Panc1 (cell line): ENCODE data around the gene SPNS3. TPM values are rescaled to one million over a fixed set of nuclear protein-coding genes. Genes with fewer than 3 reads are reported as not detected.

Experiments used
- ATAC-seq: fragments of 200-7000 bp; cut with Tn5 transposase; 2 replicates; pipeline ENCODE4 v1.9.1; 2020; ENCODE audit warnings: mild to moderate bottlenecking, moderate library complexity
- BruUV-seq: library from RNA; stranded (reverse); fragments of 400-500 nt; replicated peaks from 2 replicates; lab custom pipeline; 2021; lab: Mats Ljungman, UMichigan
- CTCF ChIA-PET: fragments of 300-600 bp; sonication (Branson Sonifier 250); formaldehyde crosslinking; loops from one replicate; lab custom pipeline; 2022; ENCODE audit warnings: antibody characterized with exemption; lab: Charles Lee
- POLR2A ChIA-PET: fragments of 300-600 bp; sonication (Branson Sonifier 250); formaldehyde crosslinking; loops from one replicate; lab custom pipeline; 2022; ENCODE audit warnings: antibody characterized with exemption; lab: Charles Lee
- DNase-seq: peaks from one replicate; pipeline ENCODE4 v3.0.0-alpha.2; 2010; ENCODE audit warnings: low read depth, low spot score
- H3K27ac ChIP-seq: 2 replicates; pipeline ENCODE4 v1.5.1; 2011; ENCODE audit warnings: mild to moderate bottlenecking, low read length, inconsistent platforms
- H3K27me3 ChIP-seq: fragments of 200-500 bp; sonication (Bioruptor generic); 2 replicates; pipeline ENCODE4 v1.6.0; 2014; ENCODE audit warnings: low read length, inconsistent platforms; ENCODE audit not compliant: control insufficient read depth, insufficient read depth
- H3K36me3 ChIP-seq: fragments of 200-500 bp; sonication (Bioruptor generic); 2 replicates; pipeline ENCODE4 v1.5.1; 2014; ENCODE audit warnings: inconsistent platforms, mild to moderate bottlenecking, low read length, moderate library complexity; ENCODE audit not compliant: control insufficient read depth, insufficient read depth
- H3K4me1 ChIP-seq: 2 replicates; pipeline ENCODE4 v1.5.1; 2011; ENCODE audit warnings: inconsistent platforms, mild to moderate bottlenecking, low read length, moderate library complexity; ENCODE audit not compliant: control insufficient read depth, insufficient read depth
- H3K4me3 ChIP-seq, 2 experiments: 2 replicates each; pipeline ENCODE4 v1.5.1; 2011 to 2012; ENCODE audit warnings: low read depth in 2 of 2, low read length in 2 of 2, mild to moderate bottlenecking in 2 of 2, inconsistent platforms in 1 of 2, moderate library complexity in 1 of 2
- H3K9me3 ChIP-seq: fragments of 200-500 bp; sonication (Bioruptor generic); 2 replicates; pipeline ENCODE4 v1.5.1; 2014; ENCODE audit warnings: low read depth, mild to moderate bottlenecking, inconsistent platforms, low read length, moderate library complexity; ENCODE audit not compliant: control insufficient read depth, insufficient read depth
- POLR2AphosphoS5 ChIP-seq: IDR thresholded peaks from 2 replicates; pipeline ENCODE4 v1.6.1; 2012; ENCODE audit warnings: mild to moderate bottlenecking, low read depth, low read length, moderate library complexity
- REST ChIP-seq, 2 experiments: IDR thresholded peaks; 2 replicates each; pipeline ENCODE4 v1.6.1; 2011 to 2012; ENCODE audit warnings: low read depth in 2 of 2, control low read depth in 1 of 2, low read length in 1 of 2, mild to moderate bottlenecking in 1 of 2, moderate library complexity in 1 of 2; ENCODE audit not compliant: insufficient read depth in 1 of 2
- SIN3A ChIP-seq: IDR thresholded peaks from 2 replicates; pipeline ENCODE4 v1.6.1; 2012; ENCODE audit warnings: low read depth, mild to moderate bottlenecking, low read length, moderate library complexity, borderline replicate concordance; ENCODE audit not compliant: insufficient read depth
- TCF7L2 ChIP-seq: IDR thresholded peaks from 2 replicates; pipeline ENCODE4 v1.6.1; 2011; ENCODE audit warnings: mild to moderate bottlenecking, low read depth, low read length, inconsistent platforms
- in situ Hi-C: cut with HindIII; loops from 2 replicates; pipeline ENCODE4 v1.10.0; 2016; ENCODE audit warnings: low sequenced_read_pairs, low pct_unique_long_range_greater_than_20kb
- intact Hi-C: fragments of 100-400 bp; cut with micrococcal nuclease; formaldehyde crosslinking; loops from one replicate; pipeline ENCODE4 v1.10.0; 2022; ENCODE audit not compliant: unreplicated experiment
- total RNA-seq: library from RNA; stranded (reverse); gene quantifications from one replicate; pipeline ENCODE4 v1.2.1, GENCODE V29; 2021; ENCODE audit not compliant: unreplicated experiment
- TF ChIP-seq, protein P1 (sequence below): fragments of 450-650 bp; IDR thresholded peaks from 2 replicates; pipeline ENCODE4 v1.5.1; 2017; ENCODE audit warnings: mild to moderate bottlenecking

SPNS3 gene
- total RNA-seq, 1 experiment from 2014 or later = 0.10 TPM

DNA sequence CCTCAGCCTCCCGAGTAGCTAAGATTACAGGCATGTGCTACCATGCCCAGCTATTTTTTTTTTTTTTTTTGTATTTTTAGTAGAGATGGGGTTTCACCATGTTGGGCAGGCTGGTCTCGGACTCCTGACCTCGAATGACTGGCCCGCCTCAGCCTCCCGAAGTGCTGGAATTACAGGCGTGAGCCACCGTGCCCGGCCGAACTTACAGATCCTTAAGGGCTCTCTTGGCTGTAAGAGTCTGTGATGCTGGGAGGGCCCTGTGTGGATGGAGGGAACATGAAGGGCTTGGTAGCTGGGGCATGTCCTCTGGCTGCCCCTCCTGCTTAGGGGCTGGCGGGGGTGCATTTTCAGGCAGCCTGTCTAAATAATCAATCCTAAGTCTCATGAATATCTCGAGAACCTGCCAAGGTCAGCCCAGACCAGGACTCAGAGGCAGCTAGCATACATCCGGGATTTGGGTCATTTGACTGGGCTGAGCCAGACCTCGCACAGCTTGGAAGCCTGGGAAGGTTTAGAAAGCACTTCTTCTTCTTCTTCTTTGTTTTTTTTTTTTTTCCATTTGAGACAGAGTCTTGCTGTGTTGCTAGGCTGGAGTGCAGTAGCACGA is 17.1 kb downstream of the SPNS3 start:
- no peak for ATAC-seq

GRCh38 chr17:4453812-4454591 is 20.3 kb downstream of the SPNS3 start:
- CTCF ChIA-PET = interaction anchor here (0.6 kb wide), 1 partner anchor 52 kb away, joined by 3 read pairs; no protein-coding TSS in a partner anchor
- POLR2A ChIA-PET = no interaction called here

More for the DNA sequence above, 17.1 kb downstream of the SPNS3 start:
- Histone ChIP-seq H3K36me3 (no peaks in the 10 kb centered on the region), H3K4me1 (peaks cover 3% of the 10 kb centered on the region; the same call in 1 of the 2 replicates), H3K4me3 (no peak overlapping the region), H3K27me3 (no peaks in the 10 kb centered on the region), H3K27ac (no peak overlapping the region), H3K9me3 (no peaks in the 10 kb centered on the region)
- intact Hi-C loops = no loop called here
- no TSS peak for BruUV-seq
- DNase-seq = no peak
- in situ Hi-C loops = no loop called here
- CTCF ChIA-PET = no interaction called here
- POLR2A ChIA-PET = interaction anchor here (0.6 kb wide), 1 partner anchor 66 kb away, joined by 7 read pairs; no protein-coding TSS in a partner anchor
- TF ChIP-seq, protein P1, sequence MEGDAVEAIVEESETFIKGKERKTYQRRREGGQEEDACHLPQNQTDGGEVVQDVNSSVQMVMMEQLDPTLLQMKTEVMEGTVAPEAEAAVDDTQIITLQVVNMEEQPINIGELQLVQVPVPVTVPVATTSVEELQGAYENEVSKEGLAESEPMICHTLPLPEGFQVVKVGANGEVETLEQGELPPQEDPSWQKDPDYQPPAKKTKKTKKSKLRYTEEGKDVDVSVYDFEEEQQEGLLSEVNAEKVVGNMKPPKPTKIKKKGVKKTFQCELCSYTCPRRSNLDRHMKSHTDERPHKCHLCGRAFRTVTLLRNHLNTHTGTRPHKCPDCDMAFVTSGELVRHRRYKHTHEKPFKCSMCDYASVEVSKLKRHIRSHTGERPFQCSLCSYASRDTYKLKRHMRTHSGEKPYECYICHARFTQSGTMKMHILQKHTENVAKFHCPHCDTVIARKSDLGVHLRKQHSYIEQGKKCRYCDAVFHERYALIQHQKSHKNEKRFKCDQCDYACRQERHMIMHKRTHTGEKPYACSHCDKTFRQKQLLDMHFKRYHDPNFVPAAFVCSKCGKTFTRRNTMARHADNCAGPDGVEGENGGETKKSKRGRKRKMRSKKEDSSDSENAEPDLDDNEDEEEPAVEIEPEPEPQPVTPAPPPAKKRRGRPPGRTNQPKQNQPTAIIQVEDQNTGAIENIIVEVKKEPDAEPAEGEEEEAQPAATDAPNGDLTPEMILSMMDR = no peak
- TF ChIP-seq POLR2AphosphoS5 (no peak), REST (IDR thresholded peaks at IDR 0.05; ENCODE audit: insufficient read depth in 1 of 2, low read depth in 2 of 2, low read length in 1 of 2) (no peak), TCF7L2 (no peak), SIN3A (no peak)

More at GRCh38 chr17:4453812-4454591, 20.3 kb downstream of the SPNS3 start:
- H3K9me3 ChIP-seq = no peaks in the 10 kb centered on the region
- H3K4me3 ChIP-seq = no peak overlapping the region
- no peaks in the 10 kb centered on the region for H3K36me3 ChIP-seq
- ATAC-seq (no peak), DNase-seq (no peak)
- in situ Hi-C loops (no loop called here), intact Hi-C loops (no loop called here)
- H3K27ac ChIP-seq = no peak overlapping the region
- TF ChIP-seq REST (IDR thresholded peaks at IDR 0.05; ENCODE audit: insufficient read depth in 1 of 2, low read depth in 2 of 2, low read length in 1 of 2) = no peak
- TF ChIP-seq TCF7L2 = no peak
- TF ChIP-seq, protein P1 = no peak
- TF ChIP-seq SIN3A = no peak
- no peak for TF ChIP-seq POLR2AphosphoS5
- H3K4me1 ChIP-seq = peaks cover 3% of the 10 kb centered on the region; the same call in 1 of the 2 replicates
- no peaks in the 10 kb centered on the region for H3K27me3 ChIP-seq
- BruUV-seq = no TSS peak
